ENCODE measurements around the gene PRB2. TPM values are rescaled to one million over a fixed set of nuclear protein-coding genes. Genes with fewer than 3 reads are reported as not detected.

Gene PRB2
- total RNA-seq, 2 experiments from 2014 or later, result not detected

- no peak for TF ChIP-seq CTCF (IDR thresholded peaks at IDR 0.05)
- intact Hi-C loops (cut with micrococcal nuclease), result no loop called here
- Mint-ChIP-seq H3K4me3 (no peak overlapping the region), H3K9me3 (no peaks in the 10 kb centered on the region), H3K4me1 (ENCODE audit: low read depth) (no peaks in the 10 kb centered on the region), H3K36me3 (ENCODE audit: low read depth) (no peaks in the 10 kb centered on the region), H3K27ac (no peak overlapping the region), H3K27me3 (peaks cover 2% of the 10 kb centered on the region)
- ATAC-seq, result no peak
- POLR2A ChIA-PET, result no interaction called here
- CTCF ChIA-PET, result no interaction called here
- no peak for DNase-seq
Observed at GRCh38 chr12:11348439-11348838, 46.9 kb downstream of the PRB2 start.

GRCh38 chr12:11347810-11348209 is 47.6 kb downstream of the PRB2 start:
- Mint-ChIP-seq H3K4me1 (ENCODE audit: low read depth) (no peaks in the 10 kb centered on the region), H3K36me3 (ENCODE audit: low read depth) (no peaks in the 10 kb centered on the region), H3K27ac (no peak overlapping the region), H3K9me3 (no peaks in the 10 kb centered on the region), H3K27me3 (peaks cover 4% of the 10 kb centered on the region), H3K4me3 (no peak overlapping the region)
- no peak for ATAC-seq
- intact Hi-C loops (cut with micrococcal nuclease), result no loop called here
- ChIA-PET CTCF (no interaction called here), POLR2A (no interaction called here)
- DNase-seq, result no peak
- no peak for TF ChIP-seq CTCF (IDR thresholded peaks at IDR 0.05)

- H3K27ac Mint-ChIP-seq, result no peak overlapping the region
- H3K4me3 Mint-ChIP-seq, result no peak overlapping the region
- DNase-seq (no peak), ATAC-seq (no peak)
- peaks cover 1% of the 10 kb centered on the region for H3K27me3 Mint-ChIP-seq
- intact Hi-C loops (cut with micrococcal nuclease), result no loop called here
- no peak for TF ChIP-seq CTCF (IDR thresholded peaks at IDR 0.05)
- H3K4me1 Mint-ChIP-seq (ENCODE audit: low read depth), result no peaks in the 10 kb centered on the region
- H3K36me3 Mint-ChIP-seq (ENCODE audit: low read depth), result no peaks in the 10 kb centered on the region
- no peaks in the 10 kb centered on the region for H3K9me3 Mint-ChIP-seq
- ChIA-PET POLR2A (no interaction called here), CTCF (no interaction called here)
Observed at GRCh38 chr12:11344500-11344899, 50.9 kb downstream of the PRB2 start.

Other genes with a start within 250 kb of the PRB2 start
- 1 to 10 TPM; 7.9 TPM for gene SMIM10L1, start 224.4 kb downstream of the PRB2 start, total RNA-seq
- gene TAS2R42, start 208.6 kb downstream of the PRB2 start, total RNA-seq, result not detected
- gene PRB3, start 125.9 kb downstream of the PRB2 start, total RNA-seq, result not detected
- gene PRB4, start 85.1 kb downstream of the PRB2 start, total RNA-seq, result not detected